IMR-90 (cell line): ENCODE measurements around the gene TMEM40. TPM values are rescaled to one million over a fixed set of nuclear protein-coding genes. Genes with fewer than 3 reads are reported as not detected.

Source experiments
- ATAC-seq: fragments of 200-7000 bp; cut with Tn5 transposase; 2 replicates; pipeline ENCODE4 v1.9.1; 2020; ENCODE audit warnings: low read depth, mild to moderate bottlenecking, moderate library complexity
- BruUV-seq: library from RNA; stranded (reverse); fragments of 400-500 nt; replicated peaks from 2 replicates; lab custom pipeline; 2021; lab: Mats Ljungman, UMichigan
- CTCF ChIA-PET: fragments of 300-600 bp; formaldehyde crosslinking; extraction: SDS; loops from one replicate; lab custom pipeline; 2021; ENCODE audit warnings: antibody characterized with exemption; lab: Yijun Ruan, JAX
- POLR2A ChIA-PET: fragments of 300-600 bp; sonication (Branson Sonifier 250); formaldehyde crosslinking; loops from one replicate; lab custom pipeline; 2022; ENCODE audit warnings: antibody characterized with exemption; ENCODE audit not compliant: unreplicated experiment; lab: Charles Lee
- DNase-seq: peaks from one replicate; pipeline ENCODE4 v3.0.0; 2013
- H2AFZ ChIP-seq: replicated peaks from 2 replicates; pipeline ENCODE3; 2013; ENCODE audit warnings: low read length, mild to moderate bottlenecking; ENCODE audit not compliant: poor library complexity
- H2AK5ac ChIP-seq: 2 replicates; pipeline ENCODE4 v1.6.1; 2013; ENCODE audit warnings: low read depth, low read length, inconsistent platforms
- H2AK9ac ChIP-seq: replicated peaks from 2 replicates; pipeline ENCODE3; 2013; ENCODE audit warnings: mild to moderate bottlenecking, low read depth, low read length, moderate library complexity; ENCODE audit not compliant: poor library complexity
- H2BK120ac ChIP-seq: 2 replicates; pipeline ENCODE4 v1.6.1; 2013; ENCODE audit warnings: low read depth, low read length, inconsistent platforms
- H2BK15ac ChIP-seq: 3 replicates; pipeline ENCODE4 v1.6.1; 2013; ENCODE audit warnings: low read depth, low read length, inconsistent platforms
- H2BK20ac ChIP-seq: 2 replicates; pipeline ENCODE4 v1.6.1; 2013; ENCODE audit warnings: low read depth, mild to moderate bottlenecking, inconsistent platforms, low read length, moderate library complexity
- H2BK5ac ChIP-seq: 2 replicates; pipeline ENCODE4 v1.6.1; 2013; ENCODE audit warnings: mild to moderate bottlenecking, low read depth, low read length, inconsistent platforms; ENCODE audit not compliant: poor library complexity, severe bottlenecking
- H3K14ac ChIP-seq: replicated peaks from 2 replicates; pipeline ENCODE4 v1.6.1; 2013; ENCODE audit warnings: low read depth, low read length, inconsistent platforms
- H3K18ac ChIP-seq: 2 replicates; pipeline ENCODE4 v1.6.1; 2013; ENCODE audit warnings: low read depth, low read length, control low read depth
- H3K23ac ChIP-seq: 2 replicates; pipeline ENCODE4 v1.6.1; 2013; ENCODE audit warnings: low read depth, low read length, inconsistent platforms
- H3K27ac ChIP-seq: 2 replicates; pipeline ENCODE4 v1.5.1; 2013; ENCODE audit warnings: mild to moderate bottlenecking, control low read depth, low read length; ENCODE audit not compliant: insufficient read depth
- H3K27me3 ChIP-seq: 2 replicates; pipeline ENCODE4 v1.6.1; 2013; ENCODE audit warnings: low read length; ENCODE audit not compliant: control insufficient read depth, insufficient read depth
- H3K36me3 ChIP-seq: 2 replicates; pipeline ENCODE4 v1.6.1; 2013; ENCODE audit warnings: low read length, mixed read lengths; ENCODE audit not compliant: control insufficient read depth, insufficient read depth
- H3K4ac ChIP-seq: 2 replicates; pipeline ENCODE4 v1.6.1; 2013; ENCODE audit warnings: low read depth, low read length, inconsistent platforms
- H3K4me1 ChIP-seq: 2 replicates; pipeline ENCODE4 v1.6.1; 2013; ENCODE audit warnings: low read length, mixed read lengths; ENCODE audit not compliant: control insufficient read depth, insufficient read depth
- H3K4me2 ChIP-seq: 2 replicates; pipeline ENCODE4 v1.6.1; 2013; ENCODE audit warnings: low read depth, mild to moderate bottlenecking, control low read depth, low read length, moderate library complexity
- H3K4me3 ChIP-seq: 2 replicates; pipeline ENCODE4 v1.5.1; 2013; ENCODE audit warnings: low read depth, mild to moderate bottlenecking, control low read depth, low read length, moderate library complexity; ENCODE audit not compliant: insufficient read depth
- H3K56ac ChIP-seq: 2 replicates; pipeline ENCODE4 v1.6.1; 2013; ENCODE audit warnings: low read length, inconsistent platforms; ENCODE audit not compliant: insufficient read depth; ENCODE audit errors: extremely low read depth
- H3K79me1 ChIP-seq, 2 experiments: 2 replicates each; pipeline ENCODE4 v1.6.1; 2013; ENCODE audit warnings: low read length in 2 of 2, inconsistent platforms in 1 of 2, low read depth in 1 of 2
- H3K9ac ChIP-seq: 2 replicates; pipeline ENCODE4 v1.6.1; 2013; ENCODE audit warnings: low read depth, low read length, control low read depth
- H3K9me1 ChIP-seq: 2 replicates; pipeline ENCODE4 v1.6.1; 2013; ENCODE audit warnings: low read length, inconsistent platforms; ENCODE audit not compliant: insufficient read depth
- H3K9me3 ChIP-seq: 2 replicates; pipeline ENCODE4 v1.6.1; 2013; ENCODE audit warnings: low read length; ENCODE audit not compliant: control insufficient read depth, insufficient read depth
- H4K20me1 ChIP-seq: 2 replicates; pipeline ENCODE4 v1.6.1; 2013; ENCODE audit warnings: low read length, inconsistent platforms; ENCODE audit not compliant: insufficient read depth
- H4K5ac ChIP-seq: 2 replicates; pipeline ENCODE4 v1.6.1; 2013; ENCODE audit warnings: mild to moderate bottlenecking, low read depth, low read length, control low read depth
- H4K8ac ChIP-seq, 2 experiments: 2 replicates each; pipeline ENCODE4 v1.6.1; 2013; ENCODE audit warnings: low read depth in 2 of 2, low read length in 2 of 2, control low read depth in 1 of 2, inconsistent platforms in 1 of 2
- H4K91ac ChIP-seq: 2 replicates; pipeline ENCODE4 v1.6.1; 2013; ENCODE audit warnings: low read depth, low read length, inconsistent platforms; ENCODE audit not compliant: insufficient read depth
- BHLHE40 ChIP-seq: fragments of 150-350 bp; IDR thresholded peaks from 2 replicates; pipeline ENCODE4 v1.6.1; 2016; ENCODE audit warnings: mild to moderate bottlenecking, low read depth, low read length
- CEBPB ChIP-seq: IDR thresholded peaks from 2 replicates; pipeline ENCODE4 v1.6.1; 2012; ENCODE audit warnings: low read depth, low read length, improper control_type of control experiment
- NFE2L2 ChIP-seq: fragments of 150-350 bp; IDR thresholded peaks from 2 replicates; pipeline ENCODE4 v1.6.1; 2016; ENCODE audit warnings: low read depth, mild to moderate bottlenecking, low read length
- WGBS, 2 experiments: methylation state at CpG; one replicate each; pipeline versions ENCODE4 v1.1.5 to v1.1.7; 2013; ENCODE audit warnings: missing lambda C conversion rate in 2 of 2; ENCODE audit not compliant: insufficient read length in 1 of 2; ENCODE audit errors: extremely low coverage in 2 of 2; 5-methylcytosine and 5-hydroxymethylcytosine counted together
- dilution Hi-C: fragments of 300-500 bp; cut with HindIII; formaldehyde crosslinking; loops from one replicate; pipeline ENCODE4 v1.14.3; 2018; ENCODE audit warnings: low sequenced_read_pairs; ENCODE audit not compliant: unreplicated experiment
- in situ Hi-C: fragments of 300-500 bp; cut with MboI; formaldehyde crosslinking; loops from 3 replicates; pipeline ENCODE4 v1.14.3; 2019; ENCODE audit warnings: low sequenced_read_pairs, inconsistent platforms, mixed read lengths
- intact Hi-C: fragments of 100-400 bp; cut with micrococcal nuclease; formaldehyde crosslinking; loops from 2 replicates; pipeline ENCODE4 v1.10.0; 2022
- polyA plus RNA-seq, 3 experiments: library from polyadenylated mRNA; depleted of rRNA; stranded (reverse); fragments of >200 nt; gene quantifications; 2 replicates each; pipeline ENCODE4 v1.2.3, GENCODE V29; 2012; ENCODE audit warnings: low replicate concordance in 1 of 3
- total RNA-seq: library from RNA; depleted of rRNA; stranded (reverse); fragments of >200 nt; gene quantifications from 2 replicates; pipeline ENCODE4 v1.2.3, GENCODE V29; 2012

The TMEM40 gene
- total and polyA plus RNA-seq, 2 of the 4 experiments (the other 2 are of a cell fraction) = 0.27 TPM; not detected in 1

DNA sequence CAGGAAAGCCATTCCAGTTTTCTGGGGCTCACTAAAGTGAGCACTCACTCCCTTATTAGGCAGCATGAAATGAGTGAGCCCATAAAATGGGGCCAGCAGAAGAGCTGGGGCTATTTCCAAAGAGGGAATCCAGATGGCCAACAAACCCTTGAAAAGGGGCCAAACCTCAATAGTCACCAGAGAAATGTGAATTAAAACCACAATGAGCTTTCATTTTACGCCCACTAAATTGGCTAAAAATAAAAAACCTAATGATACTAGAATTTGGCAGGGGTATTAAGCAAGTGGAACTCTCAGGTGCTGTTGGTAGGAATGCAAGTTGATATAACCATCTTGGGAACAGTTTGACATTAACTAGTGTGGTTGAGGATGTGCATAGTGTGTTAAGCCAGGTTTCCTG lies 53.1 kb downstream of the TMEM40 start:
- Histone ChIP-seq H2BK15ac (no peak overlapping the region), H3K9me1 (0 out of 2 replicates have a peak, but pooled peaks cover 5% of the 10 kb centered on the region), H3K14ac (no peak overlapping the region), H3K56ac (no peak overlapping the region), H3K9me3 (no peaks in the 10 kb centered on the region), H4K5ac (no peak overlapping the region), H3K27ac (no peak overlapping the region), H4K91ac (no peak overlapping the region), H3K4me2 (no peak overlapping the region), H3K4me3 (no peak overlapping the region), H3K27me3 (peaks cover 8% of the 10 kb centered on the region; the same call in 1 of the 2 replicates), H2AK9ac (no peak overlapping the region), H2BK20ac (no peak overlapping the region), H2AFZ (no peak overlapping the region), H2AK5ac (no peak overlapping the region), H3K36me3 (no peaks in the 10 kb centered on the region), H3K23ac (no peak overlapping the region), H3K9ac (no peak overlapping the region), H3K79me1 (no peaks in the 10 kb centered on the region), H3K4me1 (peaks cover 3% of the 10 kb centered on the region; the same call in 1 of the 2 replicates), H3K18ac (no peak overlapping the region), H4K8ac (no peak overlapping the region), H3K4ac (no peak overlapping the region), H2BK5ac (no peak overlapping the region), H2BK120ac (no peak overlapping the region), H4K20me1 (no peaks in the 10 kb centered on the region)
- POLR2A ChIA-PET = interaction anchor here (0.6 kb wide), 1 partner anchor 13 kb away, joined by 5 read pairs; no protein-coding TSS in a partner anchor
- no CpG with 5 or more reads among the region's 1 CpG for WGBS, 2 experiments
- peak; percentile 58 for DNase-seq
- TF ChIP-seq BHLHE40 = no peak
- TF ChIP-seq NFE2L2 = no peak
- TF ChIP-seq CEBPB = no peak
- dilution Hi-C loops (no loop called here), intact Hi-C loops (loop anchor here (1.0 to 5.0 kb wide), 3 partner anchors 44 to 186 kb away; partner anchors contain the start of gene RAF1), in situ Hi-C loops (no loop called here)
- CTCF ChIA-PET = interaction anchor here (0.8 to 1.4 kb wide), 2 partner anchors 11 to 575 kb away, joined by 3 read pairs; no protein-coding TSS in a partner anchor
- ATAC-seq = no peak
- no TSS peak for BruUV-seq
